ENCODE results near the gene TNS1. TPM values are rescaled to one million over a fixed set of nuclear protein-coding genes. Genes with fewer than 3 reads are reported as not detected.

Gene TNS1
- total and polyA plus RNA-seq, 10 of the 15 experiments (the other 5 are each of a cell fraction or from before 2014, with no cell fraction given): 0.05 to 0.44 TPM; not detected in 8

DNA sequence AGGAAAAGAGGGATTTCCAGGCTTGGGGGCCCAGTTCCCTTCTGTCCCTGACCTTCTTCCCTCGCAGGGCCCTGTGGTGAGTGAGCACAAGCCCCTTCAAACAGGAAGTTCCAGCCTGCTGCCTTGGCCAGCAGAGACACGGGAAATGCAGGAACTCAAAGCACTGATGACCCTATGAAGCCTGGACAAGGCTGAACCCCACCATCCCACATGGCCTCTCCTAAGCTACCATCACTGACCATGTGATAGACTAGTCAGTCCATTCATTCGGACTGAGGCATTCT is 196.4 kb downstream of the TNS1 start:
- Histone ChIP-seq H4K20me1 (ENCODE audit: control insufficient read depth, insufficient read depth) (no peaks in the 10 kb centered on the region), H3K79me2 (ENCODE audit: control insufficient read depth, insufficient read depth, low read length) (no peaks in the 10 kb centered on the region), H3K9ac (ENCODE audit: control insufficient read depth, insufficient read depth, low read length) (no peak overlapping the region), H3K4me1 (ENCODE audit: control insufficient read depth, insufficient read depth, low read length) (no peaks in the 10 kb centered on the region), H3K36me3 (ENCODE audit: control insufficient read depth in 2 of 2, insufficient read depth in 2 of 2, low read length in 1 of 2) (no peaks in the 10 kb centered on the region), H3K27ac (ENCODE audit: control insufficient read depth, insufficient read depth) (no peak overlapping the region), H3K4me2 (ENCODE audit: control insufficient read depth, insufficient read depth) (no peak overlapping the region), H3K27me3 (replicated peaks in 1 of 2; ENCODE audit: control insufficient read depth in 2 of 2, insufficient read depth in 2 of 2, low read length in 1 of 2) (peaks cover 0 to 2% of the 10 kb centered on the region in 2 experiments; a peak in 1 of 4 replicates), H3K4me3 (no peak overlapping the region), H3K9me3 (replicated peaks; ENCODE audit: control insufficient read depth, insufficient read depth, low read length) (no peaks in the 10 kb centered on the region), H2AFZ (ENCODE audit: control insufficient read depth, low read depth, low read length) (no peak overlapping the region)
- DNase-seq (ENCODE audit: low read depth, low spot score) (no peak), FAIRE-seq (no peak), ATAC-seq (no peak)
- ChIA-PET SMC1A (ENCODE audit: uncharacterized antibody, unreplicated experiment) (no interaction called here), CTCF (no interaction called here), RAD21 (ENCODE audit: unreplicated experiment) (no interaction called here), POLR2A (no interaction called here)
- BruUV-seq (replicated peaks): no TSS peak
- intact Hi-C loops (cut with micrococcal nuclease; ENCODE audit: unreplicated experiment): no loop called here
- TF ChIP-seq RB1 (IDR thresholded peaks at IDR 0.05; ENCODE audit: borderline replicate concordance): no peak
- no peak for TF ChIP-seq ZBED1 (IDR thresholded peaks at IDR 0.05; ENCODE audit: borderline replicate concordance)
- TF ChIP-seq STAT3 (IDR thresholded peaks at IDR 0.05; ENCODE audit: low read depth, low read length): no peak
- TF ChIP-seq CEBPB (IDR thresholded peaks at IDR 0.05; ENCODE audit: borderline replicate concordance in 1 of 2, low read depth in 2 of 2, low read length in 2 of 2): no peak
- TF ChIP-seq YY1 (IDR thresholded peaks at IDR 0.05; ENCODE audit: low read depth, low read length): no peak
- no peak for TF ChIP-seq MXI1 (IDR thresholded peaks at IDR 0.05; ENCODE audit: low read depth, low read length)
- TF ChIP-seq, protein P1, sequence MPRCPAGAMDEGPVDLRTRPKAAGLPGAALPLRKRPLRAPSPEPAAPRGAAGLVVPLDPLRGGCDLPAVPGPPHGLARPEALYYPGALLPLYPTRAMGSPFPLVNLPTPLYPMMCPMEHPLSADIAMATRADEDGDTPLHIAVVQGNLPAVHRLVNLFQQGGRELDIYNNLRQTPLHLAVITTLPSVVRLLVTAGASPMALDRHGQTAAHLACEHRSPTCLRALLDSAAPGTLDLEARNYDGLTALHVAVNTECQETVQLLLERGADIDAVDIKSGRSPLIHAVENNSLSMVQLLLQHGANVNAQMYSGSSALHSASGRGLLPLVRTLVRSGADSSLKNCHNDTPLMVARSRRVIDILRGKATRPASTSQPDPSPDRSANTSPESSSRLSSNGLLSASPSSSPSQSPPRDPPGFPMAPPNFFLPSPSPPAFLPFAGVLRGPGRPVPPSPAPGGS (IDR thresholded peaks at IDR 0.05; ENCODE audit: borderline replicate concordance, insufficient read depth, low read depth, low read length, poor library complexity, severe bottlenecking): no peak
- no peak for TF ChIP-seq ATF7 (IDR thresholded peaks at IDR 0.05; ENCODE audit: low read depth)
- TF ChIP-seq USF2 (IDR thresholded peaks at IDR 0.05; ENCODE audit: borderline replicate concordance, low read depth, low read length): no peak
- no peak for TF ChIP-seq ZNF24 (IDR thresholded peaks at IDR 0.05)
- TF ChIP-seq POU2F2 (IDR thresholded peaks at IDR 0.05; ENCODE audit: borderline replicate concordance, low read depth, low read length): no peak
- TF ChIP-seq, protein P2, sequence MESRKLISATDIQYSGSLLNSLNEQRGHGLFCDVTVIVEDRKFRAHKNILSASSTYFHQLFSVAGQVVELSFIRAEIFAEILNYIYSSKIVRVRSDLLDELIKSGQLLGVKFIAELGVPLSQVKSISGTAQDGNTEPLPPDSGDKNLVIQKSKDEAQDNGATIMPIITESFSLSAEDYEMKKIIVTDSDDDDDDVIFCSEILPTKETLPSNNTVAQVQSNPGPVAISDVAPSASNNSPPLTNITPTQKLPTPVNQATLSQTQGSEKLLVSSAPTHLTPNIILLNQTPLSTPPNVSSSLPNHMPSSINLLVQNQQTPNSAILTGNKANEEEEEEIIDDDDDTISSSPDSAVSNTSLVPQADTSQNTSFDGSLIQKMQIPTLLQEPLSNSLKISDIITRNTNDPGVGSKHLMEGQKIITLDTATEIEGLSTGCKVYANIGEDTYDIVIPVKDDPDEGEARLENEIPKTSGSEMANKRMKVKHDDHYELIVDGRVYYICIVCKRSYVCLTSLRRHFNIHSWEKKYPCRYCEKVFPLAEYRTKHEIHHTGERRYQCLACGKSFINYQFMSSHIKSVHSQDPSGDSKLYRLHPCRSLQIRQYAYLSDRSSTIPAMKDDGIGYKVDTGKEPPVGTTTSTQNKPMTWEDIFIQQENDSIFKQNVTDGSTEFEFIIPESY (IDR thresholded peaks at IDR 0.05): no peak
- no peak for TF ChIP-seq EP300 (IDR thresholded peaks at IDR 0.05; ENCODE audit: borderline replicate concordance in 1 of 2, control insufficient read depth in 1 of 2, low read depth in 2 of 2, low read length in 2 of 2)
- no peak for TF ChIP-seq LARP7 (IDR thresholded peaks at IDR 0.05)
- TF ChIP-seq TBL1XR1 (IDR thresholded peaks at IDR 0.05; ENCODE audit: low read depth, low read length): no peak
- TF ChIP-seq CHD1 (IDR thresholded peaks at IDR 0.05; ENCODE audit: low read depth, low read length): no peak
- no peak for TF ChIP-seq MYC (IDR thresholded peaks at IDR 0.05; ENCODE audit: insufficient read depth, insufficient read length, insufficient replicate concordance, low read length, severe bottlenecking)
- TF ChIP-seq RFX5 (IDR thresholded peaks at IDR 0.05; ENCODE audit: low read depth, low read length): no peak
- no peak for TF ChIP-seq NR2F1 (conservative IDR thresholded peaks at IDR 0.05)
- no peak for TF ChIP-seq BACH1 (IDR thresholded peaks at IDR 0.05; ENCODE audit: borderline replicate concordance)
- in situ Hi-C loops (cut with MboI): no loop called here
- WGBS (ENCODE audit: insufficient coverage, insufficient replicate concordance, low lambda C conversion rate, missing lambda C conversion rate): 10% methylated on average over 3 of the region's 3 CpGs
